ENCODE measurements around the gene HEMK1.

- TF ChIP-seq EP300 (IDR thresholded peaks at IDR 0.05): no peak
- TF ChIP-seq CTCF (IDR thresholded peaks at IDR 0.05): no peak
- peak; percentile 60 to 71 for TF ChIP-seq POLR2AphosphoS5 (IDR thresholded peaks at IDR 0.05)
Observed at GRCh38 chr3:50616770-50617095, 47.4 kb downstream of the HEMK1 start.

Measured in esophagus muscularis mucosa (tissue), 4 donors.